Stimulated activated memory B cell treated with anti-CD40 and anti-IgM and Interleukin-4, amounts not matched to agents 10 μg/mL and 1 μg/mL and 100 μg/mL, for 72 hours (primary cell): ENCODE data around the gene TSPAN33.

Source experiments
- ATAC-seq: fragments of 150-1000 bp; cut with Tn5 transposase; 2 replicates; pipeline ENCODE4 v1.10.0; 2021
- H3K27ac Mint-ChIP-seq: one replicate; pipeline ENCODE4 v1.8.0; 2022; ENCODE audit warnings: mild to moderate bottlenecking, mixed read lengths
- H3K27me3 Mint-ChIP-seq: one replicate; pipeline ENCODE4 v1.8.0; 2022; ENCODE audit warnings: mixed read lengths
- H3K36me3 Mint-ChIP-seq: one replicate; pipeline ENCODE4 v1.8.0; 2022; ENCODE audit warnings: mixed read lengths
- H3K4me1 Mint-ChIP-seq: one replicate; pipeline ENCODE4 v1.8.0; 2022; ENCODE audit warnings: mixed read lengths
- H3K4me3 Mint-ChIP-seq: one replicate; pipeline ENCODE4 v1.8.0; 2022; ENCODE audit warnings: mild to moderate bottlenecking, moderate library complexity, mixed read lengths
- H3K9me3 Mint-ChIP-seq: one replicate; pipeline ENCODE4 v1.8.0; 2022; ENCODE audit warnings: mixed read lengths

Gene TSPAN33

GRCh38 chr7:129122751-129123509, 21.6 kb upstream of the TSPAN33 start:
- H3K9me3 Mint-ChIP-seq = peaks cover 6% of the 10 kb centered on the region
- peak overlapping the region; percentile 99 for H3K27ac Mint-ChIP-seq
- peak; percentile 90 for ATAC-seq
- no peaks in the 10 kb centered on the region for H3K27me3 Mint-ChIP-seq
- peak overlapping the region; percentile 66 for H3K4me3 Mint-ChIP-seq
- peaks cover 41% of the 10 kb centered on the region for H3K4me1 Mint-ChIP-seq
- H3K36me3 Mint-ChIP-seq = peaks cover 9% of the 10 kb centered on the region

GRCh38 chr7:129123510-129123857, 21.0 kb upstream of the TSPAN33 start:
- no peaks in the 10 kb centered on the region for H3K27me3 Mint-ChIP-seq
- H3K36me3 Mint-ChIP-seq = peaks cover 9% of the 10 kb centered on the region
- H3K27ac Mint-ChIP-seq = peak overlapping the region; percentile 99
- ATAC-seq = no peak
- peak overlapping the region; percentile 66 for H3K4me3 Mint-ChIP-seq
- H3K9me3 Mint-ChIP-seq = peaks cover 6% of the 10 kb centered on the region
- H3K4me1 Mint-ChIP-seq = peaks cover 41% of the 10 kb centered on the region

- Mint-ChIP-seq H3K27me3 (no peaks in the 10 kb centered on the region), H3K4me1 (peaks cover 34% of the 10 kb centered on the region), H3K36me3 (peaks cover 2% of the 10 kb centered on the region), H3K9me3 (no peaks in the 10 kb centered on the region), H3K27ac (no peak overlapping the region), H3K4me3 (no peak overlapping the region)
- ATAC-seq = no peak
Observed at GRCh38 chr7:129126314-129126713, 18.2 kb upstream of the TSPAN33 start.

DNA sequence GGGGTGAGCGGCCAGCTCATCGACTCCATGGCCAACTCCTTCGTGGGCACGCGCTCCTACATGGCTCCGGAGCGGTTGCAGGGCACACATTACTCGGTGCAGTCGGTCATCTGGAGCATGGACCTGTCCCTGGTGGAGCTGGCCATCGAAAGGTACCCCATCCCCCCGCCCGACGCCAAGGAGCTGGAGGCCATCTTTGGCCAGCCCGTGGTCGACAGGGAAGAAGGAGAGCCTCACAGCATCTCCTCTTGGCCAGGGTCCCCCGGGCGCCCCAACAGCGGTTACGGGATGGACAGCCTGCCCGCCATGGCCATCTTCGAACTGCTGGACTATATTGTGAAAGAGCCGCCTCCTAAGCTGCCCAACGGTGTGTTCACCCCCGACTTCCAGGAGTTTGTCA, 17.4 kb upstream of the TSPAN33 start:
- H3K27me3 Mint-ChIP-seq = no peaks in the 10 kb centered on the region
- no peak overlapping the region for H3K27ac Mint-ChIP-seq
- peaks cover 25% of the 10 kb centered on the region for H3K4me1 Mint-ChIP-seq
- no peaks in the 10 kb centered on the region for H3K36me3 Mint-ChIP-seq
- H3K9me3 Mint-ChIP-seq = no peaks in the 10 kb centered on the region
- ATAC-seq = no peak
- no peak overlapping the region for H3K4me3 Mint-ChIP-seq

DNA sequence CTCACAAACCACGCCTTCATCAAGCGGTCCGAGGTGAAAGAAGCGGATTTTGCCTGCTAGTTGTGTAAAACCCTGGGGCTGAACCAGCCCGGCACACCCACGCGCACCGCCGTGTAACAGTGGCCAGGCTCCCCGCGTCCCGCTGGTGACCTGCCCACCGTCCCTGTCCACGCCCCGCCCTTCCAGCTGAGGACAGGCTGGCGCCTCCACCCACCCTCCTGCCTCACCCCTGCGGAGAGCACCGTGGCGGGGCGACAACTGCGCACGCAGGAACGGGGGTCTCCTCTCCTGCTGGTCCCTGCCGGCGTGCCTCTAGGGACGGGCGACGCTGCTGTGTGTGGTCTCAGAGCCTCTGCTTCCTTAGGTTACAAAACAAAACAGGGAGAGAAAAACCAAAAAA, 16.9 kb upstream of the TSPAN33 start:
- Mint-ChIP-seq H3K36me3 (no peaks in the 10 kb centered on the region), H3K9me3 (no peaks in the 10 kb centered on the region), H3K27ac (no peak overlapping the region), H3K27me3 (no peaks in the 10 kb centered on the region), H3K4me3 (no peak overlapping the region), H3K4me1 (peaks cover 21% of the 10 kb centered on the region)
- ATAC-seq = no peak

DNA sequence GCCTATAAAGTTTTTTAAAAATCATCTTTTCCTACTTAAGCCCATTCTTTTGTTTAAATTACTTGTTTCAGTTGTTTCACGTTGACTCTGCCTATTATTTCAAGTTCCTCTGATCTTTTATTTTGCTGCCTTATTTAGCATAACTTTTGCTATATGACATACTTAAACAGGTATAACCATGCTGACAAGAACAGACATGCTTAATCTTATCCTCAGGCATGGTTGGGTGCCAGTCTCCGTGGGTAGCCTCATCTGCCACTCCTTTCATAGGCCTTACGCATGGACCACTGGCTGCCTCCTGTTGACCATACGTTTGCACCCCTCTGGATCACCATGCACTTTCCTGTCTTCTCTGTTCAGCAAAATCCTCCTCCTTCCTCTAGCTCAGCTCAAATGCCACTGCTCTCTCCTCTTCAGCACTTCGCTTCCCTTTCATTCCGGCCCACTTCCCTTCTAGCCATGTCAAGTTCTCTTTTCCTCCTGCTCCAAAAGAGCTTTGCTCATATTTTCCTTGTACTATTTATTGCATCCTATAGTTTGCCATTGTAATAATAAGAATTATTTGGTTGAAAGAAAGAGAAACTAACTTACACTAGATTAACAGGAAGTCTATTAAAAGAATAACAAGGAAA, 10.0 kb upstream of the TSPAN33 start:
- H3K4me1 Mint-ChIP-seq = peaks cover 44% of the 10 kb centered on the region
- no peaks in the 10 kb centered on the region for H3K27me3 Mint-ChIP-seq
- no peaks in the 10 kb centered on the region for H3K9me3 Mint-ChIP-seq
- H3K27ac Mint-ChIP-seq = peak overlapping the region; percentile 98
- no peaks in the 10 kb centered on the region for H3K36me3 Mint-ChIP-seq
- peak overlapping the region; percentile 68 for H3K4me3 Mint-ChIP-seq
- no peak for ATAC-seq

DNA sequence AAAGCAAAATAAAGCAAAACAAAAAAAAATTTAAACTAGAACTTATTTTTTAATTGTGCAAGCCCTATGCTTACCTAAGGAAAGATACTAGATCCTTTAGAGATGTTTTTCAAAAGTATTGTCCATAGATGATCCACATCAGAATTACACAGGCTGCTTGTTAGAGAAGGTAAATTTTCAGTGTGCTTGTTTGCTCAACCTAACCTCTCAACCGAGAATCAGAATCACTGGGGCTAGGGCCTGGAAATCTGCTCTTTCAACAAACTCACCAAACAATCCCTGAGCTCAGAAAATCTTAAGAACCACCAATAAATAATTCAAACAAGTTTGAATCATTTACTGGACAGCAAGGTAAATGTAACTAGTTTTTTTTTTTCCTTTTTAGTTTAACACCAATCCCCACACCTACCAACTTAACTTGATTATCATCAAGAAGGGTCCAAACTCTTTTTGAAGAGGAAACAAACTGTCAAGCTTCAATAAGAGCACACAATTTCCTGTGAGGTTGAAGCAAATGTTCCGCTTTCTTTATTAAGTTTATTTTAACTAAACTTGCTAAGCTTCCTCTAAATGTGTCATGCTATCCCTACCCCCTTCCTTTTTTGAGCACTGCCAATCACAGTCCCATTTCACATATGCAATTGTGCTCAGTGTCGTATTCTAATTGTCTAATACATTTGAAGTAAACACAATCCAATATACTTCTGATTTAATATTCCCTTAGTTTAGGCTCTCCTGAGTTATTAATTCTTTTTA, 7.4 kb upstream of the TSPAN33 start:
- peak; percentile 97 for ATAC-seq
- Mint-ChIP-seq H3K27me3 (no peaks in the 10 kb centered on the region), H3K36me3 (no peaks in the 10 kb centered on the region), H3K9me3 (no peaks in the 10 kb centered on the region), H3K4me3 (peak overlapping the region; percentile 64), H3K27ac (peak overlapping the region; percentile 98), H3K4me1 (peaks cover 51% of the 10 kb centered on the region)

DNA sequence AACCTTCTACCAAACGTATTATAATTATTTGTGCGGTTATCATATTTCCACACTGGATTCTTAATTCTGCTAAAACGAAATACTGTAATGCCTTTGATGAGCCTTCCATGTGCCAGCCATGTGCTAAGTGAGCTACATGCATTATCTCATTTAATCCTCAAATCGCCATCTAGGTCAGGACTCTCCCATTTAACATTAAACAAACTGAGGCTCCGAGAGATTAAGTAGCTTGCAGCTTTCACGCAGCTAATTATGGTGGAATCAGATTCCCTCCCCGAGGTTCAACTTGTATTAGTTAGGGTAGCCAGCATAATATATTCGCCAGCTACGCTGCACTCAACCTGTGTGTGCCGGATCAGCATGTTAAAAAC, 798 bp upstream of the TSPAN33 start:
- H3K4me3 Mint-ChIP-seq = peak overlapping the region; percentile 94
- H3K4me1 Mint-ChIP-seq = peaks cover 54% of the 10 kb centered on the region
- no peaks in the 10 kb centered on the region for H3K27me3 Mint-ChIP-seq
- H3K36me3 Mint-ChIP-seq = peaks cover 31% of the 10 kb centered on the region
- no peaks in the 10 kb centered on the region for H3K9me3 Mint-ChIP-seq
- ATAC-seq = no peak
- H3K27ac Mint-ChIP-seq = peak overlapping the region; percentile 95

GRCh38 chr7:129144834-129145668, 544 bp downstream of the TSPAN33 start:
- peak; percentile 9 for ATAC-seq
- Mint-ChIP-seq H3K4me3 (peak overlapping the region; percentile 91), H3K36me3 (peaks cover 44% of the 10 kb centered on the region), H3K4me1 (peaks cover 64% of the 10 kb centered on the region), H3K27ac (peak overlapping the region; percentile 95), H3K27me3 (no peaks in the 10 kb centered on the region), H3K9me3 (no peaks in the 10 kb centered on the region)

GRCh38 chr7:129146237-129146979, 1.9 kb downstream of the TSPAN33 start:
- peak overlapping the region; percentile 95 for H3K27ac Mint-ChIP-seq
- peak; percentile 89 for ATAC-seq
- no peaks in the 10 kb centered on the region for H3K27me3 Mint-ChIP-seq
- H3K36me3 Mint-ChIP-seq = peaks cover 53% of the 10 kb centered on the region
- peak overlapping the region; percentile 91 for H3K4me3 Mint-ChIP-seq
- H3K9me3 Mint-ChIP-seq = no peaks in the 10 kb centered on the region
- peaks cover 73% of the 10 kb centered on the region for H3K4me1 Mint-ChIP-seq

- Mint-ChIP-seq H3K36me3 (peaks cover 67% of the 10 kb centered on the region), H3K27me3 (no peaks in the 10 kb centered on the region), H3K4me3 (peak overlapping the region; percentile 91), H3K27ac (peak overlapping the region; percentile 95), H3K9me3 (no peaks in the 10 kb centered on the region), H3K4me1 (peaks cover 80% of the 10 kb centered on the region)
- no peak for ATAC-seq
Observed at GRCh38 chr7:129147731-129148130, 3.2 kb downstream of the TSPAN33 start.

GRCh38 chr7:129149511-129149910, 5.0 kb downstream of the TSPAN33 start:
- Mint-ChIP-seq H3K27ac (peak overlapping the region; percentile 95), H3K36me3 (peaks cover 81% of the 10 kb centered on the region), H3K4me3 (peak overlapping the region; percentile 53), H3K9me3 (no peaks in the 10 kb centered on the region), H3K27me3 (no peaks in the 10 kb centered on the region), H3K4me1 (peaks cover 78% of the 10 kb centered on the region)
- ATAC-seq = no peak

GRCh38 chr7:129150199-129150996, 5.9 kb downstream of the TSPAN33 start:
- H3K27ac Mint-ChIP-seq = peak overlapping the region; percentile 95
- ATAC-seq = no peak
- H3K27me3 Mint-ChIP-seq = no peaks in the 10 kb centered on the region
- peaks cover 85% of the 10 kb centered on the region for H3K36me3 Mint-ChIP-seq
- no peaks in the 10 kb centered on the region for H3K9me3 Mint-ChIP-seq
- H3K4me3 Mint-ChIP-seq = no peak overlapping the region
- peaks cover 84% of the 10 kb centered on the region for H3K4me1 Mint-ChIP-seq

DNA sequence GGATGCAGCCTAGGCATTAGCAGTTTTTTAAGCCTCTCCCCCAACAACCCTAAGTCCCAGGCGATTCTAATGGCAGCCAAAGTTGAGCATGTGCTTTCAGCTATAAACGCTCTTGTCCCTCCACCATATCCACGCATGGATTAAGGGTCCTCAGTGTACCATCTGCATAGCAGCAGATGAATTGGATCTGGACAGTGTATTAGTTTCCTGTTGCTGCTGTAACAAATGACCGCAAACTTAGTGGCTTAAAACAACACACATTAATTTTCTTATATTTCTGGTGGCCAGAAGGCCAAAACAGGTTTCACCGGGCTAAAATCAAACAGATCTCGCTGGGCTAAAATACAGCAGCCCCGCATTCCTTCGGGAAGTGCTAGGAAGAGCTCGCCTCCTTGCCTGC, 13.1 kb downstream of the TSPAN33 start:
- Mint-ChIP-seq H3K4me3 (no peak overlapping the region), H3K36me3 (peaks cover 82% of the 10 kb centered on the region), H3K27ac (no peak overlapping the region), H3K9me3 (no peaks in the 10 kb centered on the region), H3K4me1 (peaks cover 83% of the 10 kb centered on the region), H3K27me3 (no peaks in the 10 kb centered on the region)
- no peak for ATAC-seq
